ENCODE data around the gene REEP6.

DNA sequence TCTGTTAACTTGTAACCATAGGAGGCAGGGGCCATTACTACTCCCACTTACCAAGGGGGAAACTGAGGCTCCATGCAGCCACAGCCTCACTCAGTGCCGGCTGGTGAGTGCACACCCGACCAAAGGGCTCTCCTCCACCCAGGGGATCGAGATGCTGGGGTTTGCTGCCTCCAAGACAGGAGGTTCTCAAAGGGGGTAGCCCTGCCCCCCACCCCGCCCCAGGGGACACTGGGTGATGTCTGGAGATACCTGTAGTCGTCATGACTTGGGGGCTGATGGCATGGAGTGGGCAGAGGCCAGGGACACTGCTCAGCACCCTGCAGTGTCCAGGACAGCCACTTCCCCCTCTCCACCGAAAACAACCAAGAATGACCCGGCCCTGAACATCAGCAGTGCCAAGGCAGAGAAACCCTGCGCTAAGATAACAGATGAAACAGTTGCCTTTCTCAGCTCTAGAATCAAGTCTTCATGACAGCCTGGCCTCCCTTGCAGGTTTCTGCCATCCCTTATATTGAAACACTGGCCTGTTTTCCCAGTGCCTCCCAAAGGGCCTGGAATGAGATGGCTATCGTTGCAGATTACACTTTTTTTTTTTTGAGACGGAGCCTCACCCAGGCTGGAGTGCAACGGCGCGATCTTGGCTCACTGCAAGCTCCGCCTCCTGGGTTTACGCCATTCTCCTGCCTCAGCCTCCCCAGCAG, 3.3 kb downstream of the REEP6 start:
- TF ChIP-seq, protein P1, sequence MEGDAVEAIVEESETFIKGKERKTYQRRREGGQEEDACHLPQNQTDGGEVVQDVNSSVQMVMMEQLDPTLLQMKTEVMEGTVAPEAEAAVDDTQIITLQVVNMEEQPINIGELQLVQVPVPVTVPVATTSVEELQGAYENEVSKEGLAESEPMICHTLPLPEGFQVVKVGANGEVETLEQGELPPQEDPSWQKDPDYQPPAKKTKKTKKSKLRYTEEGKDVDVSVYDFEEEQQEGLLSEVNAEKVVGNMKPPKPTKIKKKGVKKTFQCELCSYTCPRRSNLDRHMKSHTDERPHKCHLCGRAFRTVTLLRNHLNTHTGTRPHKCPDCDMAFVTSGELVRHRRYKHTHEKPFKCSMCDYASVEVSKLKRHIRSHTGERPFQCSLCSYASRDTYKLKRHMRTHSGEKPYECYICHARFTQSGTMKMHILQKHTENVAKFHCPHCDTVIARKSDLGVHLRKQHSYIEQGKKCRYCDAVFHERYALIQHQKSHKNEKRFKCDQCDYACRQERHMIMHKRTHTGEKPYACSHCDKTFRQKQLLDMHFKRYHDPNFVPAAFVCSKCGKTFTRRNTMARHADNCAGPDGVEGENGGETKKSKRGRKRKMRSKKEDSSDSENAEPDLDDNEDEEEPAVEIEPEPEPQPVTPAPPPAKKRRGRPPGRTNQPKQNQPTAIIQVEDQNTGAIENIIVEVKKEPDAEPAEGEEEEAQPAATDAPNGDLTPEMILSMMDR (IDR thresholded peaks at IDR 0.05; ENCODE audit: low read length), result no peak
- no peak for TF ChIP-seq EZH2 (optimal IDR thresholded peaks at IDR 0.05; ENCODE audit: low read depth, low read length)
- no peak for TF ChIP-seq EZH2phosphoT487 (IDR thresholded peaks at IDR 0.05; ENCODE audit: low read length)

All from MM.1S (cell line).